ENCODE data around the gene ADIPOR1.
"Not testable (repeated sequence)": the region's sequence is repeated elsewhere in the genome, so short reads cannot be mapped to it uniquely, and the experiment has no call there.

Gene ADIPOR1

GRCh38 chr1:202923533-202923932 is 34.6 kb downstream of the ADIPOR1 start:
- peaks cover 0 to 16% (median 6%) of the 10 kb centered on the region in 4 experiments for H3K4me1 ChIP-seq (ENCODE audit: control extremely low read depth in 1 of 4, control insufficient read depth in 4 of 4, insufficient read depth in 4 of 4, low read length in 3 of 4)
- no peaks in the 10 kb centered on the region for H3K9me3 ChIP-seq (ENCODE audit: control extremely low read depth in 1 of 5, control insufficient read depth in 4 of 5, insufficient read depth in 2 of 5, low read depth in 1 of 5, low read length in 4 of 5)
- H3K4me3 ChIP-seq (ENCODE audit: control insufficient read depth in 1 of 7, extremely low read depth in 1 of 7, insufficient read depth in 4 of 7, low read depth in 2 of 7, low read length in 6 of 7) = no peak overlapping the region
- H3K27ac ChIP-seq (ENCODE audit: insufficient read depth in 1 of 2, low read depth in 1 of 2, low read length in 2 of 2, poor library complexity in 1 of 2, severe bottlenecking in 2 of 2) = no peak overlapping the region
- CTCF ChIA-PET = interaction anchor here (1.0 kb wide), 2 partner anchors 12 to 42 kb away, joined by 3 read pairs; no protein-coding TSS in a partner anchor
- peaks cover 0 to 30% (median 9%) of the 10 kb centered on the region in 4 experiments for H3K36me3 ChIP-seq (ENCODE audit: control insufficient read depth in 4 of 4, insufficient read depth in 4 of 4, low read length in 3 of 4)
- no CpG with 5 or more reads among the region's 3 CpGs for WGBS (ENCODE audit: insufficient coverage)
- no peak for DNase-seq
- POLR2A ChIA-PET = no interaction called here
- H3K27me3 ChIP-seq (replicated peaks in 2 of 5; ENCODE audit: control insufficient read depth in 4 of 5, insufficient read depth in 5 of 5, low read length in 4 of 5) = no peaks in the 10 kb centered on the region

- H3K27ac ChIP-seq (ENCODE audit: insufficient read depth in 1 of 2, low read depth in 1 of 2, low read length in 2 of 2, poor library complexity in 1 of 2, severe bottlenecking in 2 of 2) = no peak overlapping the region
- peaks cover 0 to 5% (median 0%) of the 10 kb centered on the region in 4 experiments for H3K4me1 ChIP-seq (ENCODE audit: control extremely low read depth in 1 of 4, control insufficient read depth in 4 of 4, insufficient read depth in 4 of 4, low read length in 3 of 4)
- CTCF ChIA-PET = no interaction called here
- no peaks in the 10 kb centered on the region for H3K9me3 ChIP-seq (ENCODE audit: control extremely low read depth in 1 of 5, control insufficient read depth in 4 of 5, insufficient read depth in 2 of 5, low read depth in 1 of 5, low read length in 4 of 5)
- peaks cover 8 to 68% (median 30%) of the 10 kb centered on the region in 4 experiments for H3K36me3 ChIP-seq (ENCODE audit: control insufficient read depth in 4 of 4, insufficient read depth in 4 of 4, low read length in 3 of 4)
- H3K4me3 ChIP-seq (ENCODE audit: control insufficient read depth in 1 of 7, extremely low read depth in 1 of 7, insufficient read depth in 4 of 7, low read depth in 2 of 7, low read length in 6 of 7) = no peak overlapping the region
- no peaks in the 10 kb centered on the region for H3K27me3 ChIP-seq (replicated peaks in 2 of 5; ENCODE audit: control insufficient read depth in 4 of 5, insufficient read depth in 5 of 5, low read length in 4 of 5)
- POLR2A ChIA-PET = no interaction called here
- DNase-seq = no peak
Measured at GRCh38 chr1:202919615-202920014, 38.5 kb downstream of the ADIPOR1 start.

- Histone ChIP-seq H3K27ac (ENCODE audit: insufficient read depth in 1 of 2, low read depth in 1 of 2, low read length in 2 of 2, poor library complexity in 1 of 2, severe bottlenecking in 2 of 2) (no peak overlapping the region), H3K9me3 (ENCODE audit: control extremely low read depth in 1 of 5, control insufficient read depth in 4 of 5, insufficient read depth in 2 of 5, low read depth in 1 of 5, low read length in 4 of 5) (no peaks in the 10 kb centered on the region), H3K4me3 (ENCODE audit: control insufficient read depth in 1 of 7, extremely low read depth in 1 of 7, insufficient read depth in 4 of 7, low read depth in 2 of 7, low read length in 6 of 7) (no peak overlapping the region), H3K36me3 (ENCODE audit: control insufficient read depth in 4 of 4, insufficient read depth in 4 of 4, low read length in 3 of 4) (peaks cover 16 to 86% (median 50%) of the 10 kb centered on the region in 4 experiments), H3K4me1 (ENCODE audit: control extremely low read depth in 1 of 4, control insufficient read depth in 4 of 4, insufficient read depth in 4 of 4, low read length in 3 of 4) (no peaks in the 10 kb centered on the region), H3K27me3 (replicated peaks in 2 of 5; ENCODE audit: control insufficient read depth in 4 of 5, insufficient read depth in 5 of 5, low read length in 4 of 5) (no peaks in the 10 kb centered on the region)
- POLR2A ChIA-PET = no interaction called here
- no peak for DNase-seq
- CTCF ChIA-PET = interaction anchor here (1.5 kb wide), 1 partner anchor 11 kb away, joined by 4 read pairs; no protein-coding TSS in a partner anchor
Measured at GRCh38 chr1:202915146-202915545, 43.0 kb downstream of the ADIPOR1 start.

GRCh38 chr1:202912476-202912875 is 45.6 kb downstream of the ADIPOR1 start:
- not testable (repeated sequence) for DNase-seq; H3K27me3 ChIP-seq (replicated peaks in 2 of 5; ENCODE audit: control insufficient read depth in 4 of 5, insufficient read depth in 5 of 5, low read length in 4 of 5); H3K27ac ChIP-seq (ENCODE audit: insufficient read depth in 1 of 2, low read depth in 1 of 2, low read length in 2 of 2, poor library complexity in 1 of 2, severe bottlenecking in 2 of 2); H3K9me3 ChIP-seq (ENCODE audit: control extremely low read depth in 1 of 5, control insufficient read depth in 4 of 5, insufficient read depth in 2 of 5, low read depth in 1 of 5, low read length in 4 of 5); H3K4me3 ChIP-seq (ENCODE audit: control insufficient read depth in 1 of 7, extremely low read depth in 1 of 7, insufficient read depth in 4 of 7, low read depth in 2 of 7, low read length in 6 of 7); H3K4me1 ChIP-seq (ENCODE audit: control extremely low read depth in 1 of 4, control insufficient read depth in 4 of 4, insufficient read depth in 4 of 4, low read length in 3 of 4)
- WGBS (ENCODE audit: insufficient coverage) = 82% methylated on average over 4 of the region's 4 CpGs
- ChIA-PET CTCF (interaction anchor here (1.2 kb wide), 1 partner anchor 41 kb away, joined by 3 read pairs; no protein-coding TSS in a partner anchor), POLR2A (interaction anchor here (0.6 kb wide), 1 partner anchor 153 kb away, joined by 5 read pairs; no protein-coding TSS in a partner anchor)
- peaks cover 24 to 85% (median 60%) of the 10 kb centered on the region in 4 experiments for H3K36me3 ChIP-seq (ENCODE audit: control insufficient read depth in 4 of 4, insufficient read depth in 4 of 4, low read length in 3 of 4)

GRCh38 chr1:202909494-202909893 is 48.6 kb downstream of the ADIPOR1 start:
- H3K9me3 ChIP-seq (ENCODE audit: control extremely low read depth in 1 of 5, control insufficient read depth in 4 of 5, insufficient read depth in 2 of 5, low read depth in 1 of 5, low read length in 4 of 5) = no peaks in the 10 kb centered on the region
- no peak overlapping the region for H3K27ac ChIP-seq (ENCODE audit: insufficient read depth in 1 of 2, low read depth in 1 of 2, low read length in 2 of 2, poor library complexity in 1 of 2, severe bottlenecking in 2 of 2)
- no peaks in the 10 kb centered on the region for H3K4me1 ChIP-seq (ENCODE audit: control extremely low read depth in 1 of 4, control insufficient read depth in 4 of 4, insufficient read depth in 4 of 4, low read length in 3 of 4)
- no peak for DNase-seq
- no CpG with 5 or more reads among the region's 1 CpG for WGBS (ENCODE audit: insufficient coverage)
- POLR2A ChIA-PET = no interaction called here
- peaks cover 30 to 68% (median 50%) of the 10 kb centered on the region in 4 experiments for H3K36me3 ChIP-seq (ENCODE audit: control insufficient read depth in 4 of 4, insufficient read depth in 4 of 4, low read length in 3 of 4)
- H3K27me3 ChIP-seq (replicated peaks in 2 of 5; ENCODE audit: control insufficient read depth in 4 of 5, insufficient read depth in 5 of 5, low read length in 4 of 5) = no peaks in the 10 kb centered on the region
- CTCF ChIA-PET = interaction anchor here (1.5 kb wide), 1 partner anchor 16 kb away, joined by 3 read pairs; no protein-coding TSS in a partner anchor
- no peak overlapping the region for H3K4me3 ChIP-seq (ENCODE audit: control insufficient read depth in 1 of 7, extremely low read depth in 1 of 7, insufficient read depth in 4 of 7, low read depth in 2 of 7, low read length in 6 of 7)

GRCh38 chr1:202908998-202909397 is 49.1 kb downstream of the ADIPOR1 start:
- H3K27me3 ChIP-seq (replicated peaks in 2 of 5; ENCODE audit: control insufficient read depth in 4 of 5, insufficient read depth in 5 of 5, low read length in 4 of 5) = no peaks in the 10 kb centered on the region
- no peak overlapping the region for H3K4me3 ChIP-seq (ENCODE audit: control insufficient read depth in 1 of 7, extremely low read depth in 1 of 7, insufficient read depth in 4 of 7, low read depth in 2 of 7, low read length in 6 of 7)
- CTCF ChIA-PET = interaction anchor here (1.5 kb wide), 1 partner anchor 17 kb away, joined by 3 read pairs; no protein-coding TSS in a partner anchor
- WGBS (ENCODE audit: insufficient coverage) = 95% methylated on average over 2 of the region's 6 CpGs
- H3K9me3 ChIP-seq (ENCODE audit: control extremely low read depth in 1 of 5, control insufficient read depth in 4 of 5, insufficient read depth in 2 of 5, low read depth in 1 of 5, low read length in 4 of 5) = no peaks in the 10 kb centered on the region
- POLR2A ChIA-PET = no interaction called here
- H3K27ac ChIP-seq (ENCODE audit: insufficient read depth in 1 of 2, low read depth in 1 of 2, low read length in 2 of 2, poor library complexity in 1 of 2, severe bottlenecking in 2 of 2) = no peak overlapping the region
- no peak for DNase-seq
- H3K4me1 ChIP-seq (ENCODE audit: control extremely low read depth in 1 of 4, control insufficient read depth in 4 of 4, insufficient read depth in 4 of 4, low read length in 3 of 4) = no peaks in the 10 kb centered on the region
- H3K36me3 ChIP-seq (ENCODE audit: control insufficient read depth in 4 of 4, insufficient read depth in 4 of 4, low read length in 3 of 4) = peaks cover 29 to 68% (median 47%) of the 10 kb centered on the region in 4 experiments

GRCh38 chr1:202905331-202905730 is 52.8 kb downstream of the ADIPOR1 start:
- H3K4me3 ChIP-seq (ENCODE audit: control insufficient read depth in 1 of 7, extremely low read depth in 1 of 7, insufficient read depth in 4 of 7, low read depth in 2 of 7, low read length in 6 of 7) = no peak overlapping the region
- H3K27ac ChIP-seq (ENCODE audit: insufficient read depth in 1 of 2, low read depth in 1 of 2, low read length in 2 of 2, poor library complexity in 1 of 2, severe bottlenecking in 2 of 2) = no peak overlapping the region
- no peaks in the 10 kb centered on the region for H3K9me3 ChIP-seq (ENCODE audit: control extremely low read depth in 1 of 5, control insufficient read depth in 4 of 5, insufficient read depth in 2 of 5, low read depth in 1 of 5, low read length in 4 of 5)
- no peaks in the 10 kb centered on the region for H3K4me1 ChIP-seq (ENCODE audit: control extremely low read depth in 1 of 4, control insufficient read depth in 4 of 4, insufficient read depth in 4 of 4, low read length in 3 of 4)
- CTCF ChIA-PET = interaction anchor here (1.5 kb wide), 1 partner anchor 10 kb away, joined by 4 read pairs; no protein-coding TSS in a partner anchor
- peaks cover 19 to 58% (median 37%) of the 10 kb centered on the region in 4 experiments for H3K36me3 ChIP-seq (ENCODE audit: control insufficient read depth in 4 of 4, insufficient read depth in 4 of 4, low read length in 3 of 4)
- no peaks in the 10 kb centered on the region for H3K27me3 ChIP-seq (replicated peaks in 2 of 5; ENCODE audit: control insufficient read depth in 4 of 5, insufficient read depth in 5 of 5, low read length in 4 of 5)
- WGBS (ENCODE audit: insufficient coverage) = 71% methylated on average over 4 of the region's 4 CpGs
- DNase-seq = peak in 1 of 3 donors; percentile 9
- POLR2A ChIA-PET = no interaction called here
